T follicular helper cell (primary cell): ENCODE data around the gene PTGES.
"Not testable (repeated sequence)": the region's sequence is repeated elsewhere in the genome, so short reads cannot be mapped to it uniquely, and the experiment has no call there.

Source experiments
- DNase-seq: peaks from one replicate; pipeline ENCODE4 v3.0.0-alpha.2; 2020; ENCODE audit warnings: low read depth
- total RNA-seq, 2 experiments: gene quantifications; one replicate each; lab custom pipeline; 2026; lab: John Stamatoyannopoulos, UW

The PTGES gene, protein sequence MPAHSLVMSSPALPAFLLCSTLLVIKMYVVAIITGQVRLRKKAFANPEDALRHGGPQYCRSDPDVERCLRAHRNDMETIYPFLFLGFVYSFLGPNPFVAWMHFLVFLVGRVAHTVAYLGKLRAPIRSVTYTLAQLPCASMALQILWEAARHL
- 0 reads per million in 2 experiments for total RNA-seq

DNA sequence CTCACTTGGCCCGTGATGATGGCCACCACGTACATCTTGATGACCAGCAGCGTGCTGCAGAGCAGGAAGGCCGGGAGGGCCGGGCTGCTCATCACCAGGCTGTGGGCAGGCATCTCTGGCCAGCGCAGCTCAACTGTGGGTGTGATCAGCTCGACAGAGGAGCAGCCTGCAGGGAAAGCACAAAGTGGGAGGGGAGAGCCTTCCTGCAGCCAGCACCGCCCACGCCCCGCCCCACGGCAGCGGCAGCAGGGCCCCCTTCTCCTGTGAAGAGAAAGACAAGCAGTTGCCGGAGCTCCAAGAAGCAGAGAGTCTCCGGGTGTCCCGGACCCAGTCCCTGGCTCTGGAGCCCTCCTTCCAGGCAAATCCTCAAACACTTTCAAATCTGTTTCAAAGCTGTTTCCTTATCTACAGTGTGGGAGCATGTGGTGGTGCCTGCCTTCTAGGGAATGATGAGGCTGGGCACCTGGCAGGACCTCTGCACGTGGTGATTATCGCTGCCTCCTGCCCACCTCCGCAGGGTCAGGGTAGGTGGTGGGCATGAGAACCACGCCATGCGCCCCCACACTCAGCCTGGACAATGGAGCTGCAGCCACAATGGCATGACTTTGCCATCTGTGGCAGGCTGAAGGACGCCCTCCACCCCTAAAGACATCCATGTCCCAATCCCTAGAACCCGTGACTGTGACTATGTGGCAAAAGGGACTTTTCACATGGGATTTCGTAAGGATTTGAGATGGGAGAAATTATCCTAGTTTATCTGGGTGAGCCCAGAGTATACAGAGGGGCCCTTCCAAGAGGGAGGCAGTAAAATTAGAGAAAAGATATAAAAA is at the start of gene PTGES:
TSS of gene PTGES (minus strand) at position 143 of the 830 bp plus-strand sequence. CDS start at position 113, 30 bp downstream.
- peak; percentile 18 for DNase-seq

DNA sequence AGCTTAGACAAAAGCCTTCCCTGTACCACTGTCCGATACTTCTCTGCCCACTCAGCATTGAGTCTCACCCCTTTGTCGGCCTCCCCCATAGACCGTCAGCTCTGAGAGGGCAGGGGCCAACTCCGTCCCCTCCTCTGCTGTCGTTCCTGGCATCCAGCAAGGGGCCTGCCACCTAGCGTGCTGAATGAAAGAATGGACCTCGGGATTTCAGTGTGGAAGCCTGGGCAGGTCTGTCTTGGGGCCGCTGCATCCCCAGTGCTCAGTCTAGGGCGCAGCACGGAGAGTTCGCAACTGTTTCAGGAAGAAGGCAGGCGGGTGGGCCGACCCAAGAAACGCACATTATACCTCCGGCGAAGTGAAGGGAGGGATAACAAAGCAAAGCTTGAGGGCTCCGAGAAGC is 48.7 kb upstream of the PTGES start:
- DNase-seq: no peak

GRCh38 chr9:129798973-129799372 is 46.1 kb upstream of the PTGES start:
- DNase-seq: no peak

- DNase-seq: not testable (repeated sequence)
Measured at GRCh38 chr9:129796029-129796428, 43.2 kb upstream of the PTGES start.

GRCh38 chr9:129794549-129794948 is 41.7 kb upstream of the PTGES start:
- DNase-seq: no peak

DNA sequence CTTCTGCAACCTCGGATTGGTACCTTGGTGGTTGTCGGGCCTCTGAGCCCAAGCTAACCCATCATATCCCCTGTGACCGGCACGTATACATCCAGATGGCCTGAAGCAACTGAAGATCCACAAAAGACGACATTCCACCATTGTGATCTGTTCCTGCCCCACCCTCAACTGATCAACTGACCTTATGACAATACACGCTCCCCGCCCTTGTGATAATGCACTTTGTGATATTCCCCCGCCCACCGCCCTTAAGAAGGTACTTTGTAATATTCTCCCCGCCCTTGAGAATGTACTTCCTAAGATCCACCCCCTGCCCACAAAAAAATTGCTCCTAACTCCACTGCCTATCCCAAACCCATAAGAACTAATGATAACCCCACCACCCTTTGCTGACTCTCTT is 33.6 kb upstream of the PTGES start:
- no peak for DNase-seq

GRCh38 chr9:129785866-129786265 is 33.0 kb upstream of the PTGES start:
- DNase-seq: no peak

DNA sequence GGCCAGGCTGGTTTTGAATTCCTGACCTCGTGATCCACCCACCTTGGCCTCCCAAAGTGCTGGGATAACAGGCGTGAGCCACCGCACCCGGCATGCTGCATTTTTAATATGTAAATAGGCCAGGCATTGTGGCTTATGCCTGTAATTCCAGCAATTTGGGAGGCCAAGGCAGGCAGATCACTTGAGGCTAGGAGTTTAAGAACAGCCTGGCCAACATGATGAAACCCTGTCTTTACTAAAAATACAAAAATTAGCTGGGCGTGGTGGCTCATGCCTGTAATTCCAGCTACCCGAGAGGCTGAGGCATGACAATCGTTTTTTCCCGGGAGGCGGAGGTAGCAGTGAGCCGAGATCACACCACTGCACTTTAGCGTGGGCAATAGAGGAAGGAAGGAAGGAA is 32.1 kb upstream of the PTGES start:
- not testable (repeated sequence) for DNase-seq

DNA sequence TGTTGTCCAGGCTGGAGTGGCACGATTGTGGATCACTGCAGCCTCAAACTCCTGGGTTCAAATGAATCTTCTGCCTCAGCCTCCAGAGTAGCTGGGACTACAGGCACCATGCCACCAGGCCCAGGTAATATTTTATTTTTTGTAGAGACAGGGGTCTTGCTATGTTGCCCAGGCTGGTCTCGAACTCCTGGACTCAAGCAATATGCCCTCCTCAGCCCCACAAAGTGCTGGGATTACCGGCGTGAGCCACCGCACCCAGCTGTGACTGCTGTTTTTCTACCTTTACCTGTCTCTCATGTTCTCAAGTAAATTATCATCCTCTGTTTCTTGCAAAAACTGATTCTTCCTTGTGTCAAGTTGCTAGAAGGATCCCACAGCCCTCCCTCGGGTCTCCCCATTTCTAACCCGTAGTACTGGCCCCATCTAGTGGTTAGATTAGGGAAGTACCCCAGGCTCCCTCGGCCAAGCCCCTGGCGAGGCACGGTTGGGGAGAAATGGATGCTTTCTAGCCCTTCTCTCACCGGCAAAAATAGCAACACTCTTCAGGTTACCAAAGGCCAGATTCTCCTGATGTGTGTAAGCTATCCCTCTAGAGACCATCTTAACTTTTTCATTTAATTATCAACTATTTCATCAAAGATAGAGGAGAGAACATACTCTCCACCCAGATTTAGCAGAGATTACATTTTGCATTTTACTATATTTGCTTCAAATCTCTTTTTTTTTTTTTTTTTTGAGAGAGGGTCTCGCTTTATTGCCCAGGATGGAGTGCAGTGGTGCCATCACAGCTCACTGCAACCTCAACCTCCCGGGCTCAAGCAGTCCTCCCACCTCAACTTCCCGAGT is 30.9 kb upstream of the PTGES start:
- peak; percentile 55 for DNase-seq

DNA sequence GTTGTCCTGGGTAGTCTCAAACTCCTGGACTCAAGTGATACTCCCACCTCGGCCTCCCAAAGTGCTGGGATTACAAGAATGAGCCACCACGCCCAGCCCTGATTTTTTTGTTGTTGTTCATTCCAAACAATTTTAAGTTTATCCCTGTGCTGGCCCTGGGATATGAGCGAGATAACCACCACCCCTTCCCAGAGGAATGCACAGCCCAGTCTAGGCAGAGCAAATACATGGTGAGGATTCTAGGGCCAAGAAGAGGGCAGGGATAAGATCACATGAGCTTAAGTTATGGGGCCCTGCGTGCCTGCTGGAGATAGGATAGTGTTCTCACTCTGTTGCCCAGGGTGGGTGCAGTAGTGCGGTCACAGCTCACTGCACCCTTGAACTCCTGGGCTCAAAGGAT is 29.1 kb upstream of the PTGES start:
- no peak for DNase-seq

GRCh38 chr9:129781131-129781530 is 28.3 kb upstream of the PTGES start:
- DNase-seq: no peak

- DNase-seq: no peak
Measured at GRCh38 chr9:129779560-129780190, 26.8 kb upstream of the PTGES start.

- DNase-seq: no peak
Measured at GRCh38 chr9:129778469-129778868, 25.6 kb upstream of the PTGES start.

GRCh38 chr9:129777769-129778130 is 24.9 kb upstream of the PTGES start:
- no peak for DNase-seq

- DNase-seq: no peak
Measured at GRCh38 chr9:129776938-129777768, 24.3 kb upstream of the PTGES start.

GRCh38 chr9:129776566-129776937 is 23.7 kb upstream of the PTGES start:
- no peak for DNase-seq

DNA sequence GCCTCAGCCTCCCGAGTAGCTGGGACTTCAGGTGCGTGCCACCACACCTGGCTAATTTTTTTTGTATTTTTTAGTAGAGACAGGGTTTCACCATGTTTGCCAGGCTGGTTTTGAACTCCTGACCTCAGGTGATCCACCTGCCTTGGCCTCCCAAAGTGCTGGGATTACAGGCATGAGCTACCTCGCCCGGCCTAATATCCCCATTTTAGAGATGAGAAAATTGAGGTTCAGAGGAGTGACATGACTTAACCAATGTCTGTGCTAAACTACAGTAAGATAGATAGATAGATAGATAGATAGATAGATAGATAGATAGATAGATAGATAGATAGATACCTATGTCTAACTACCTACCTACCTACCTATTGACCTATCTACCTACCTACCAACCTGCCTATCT is 23.3 kb upstream of the PTGES start:
- not testable (repeated sequence) for DNase-seq

DNA sequence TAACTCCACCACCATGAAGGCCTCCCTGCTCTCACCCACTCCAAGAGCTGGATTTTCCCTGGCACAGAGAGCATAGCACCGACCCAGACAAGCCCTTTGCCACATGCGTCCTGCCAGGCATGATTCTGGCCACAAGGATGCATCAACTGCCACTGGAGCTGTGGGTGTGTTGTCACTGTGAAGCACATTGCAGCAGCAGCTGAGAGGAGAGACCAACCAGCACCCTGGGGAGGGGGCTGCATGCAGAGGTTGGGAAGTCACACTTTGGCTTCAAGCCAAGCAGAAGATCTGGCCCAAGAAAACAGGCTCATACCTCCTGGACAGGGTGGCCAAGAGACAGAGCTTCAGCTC is 22.6 kb upstream of the PTGES start:
- no peak for DNase-seq

DNA sequence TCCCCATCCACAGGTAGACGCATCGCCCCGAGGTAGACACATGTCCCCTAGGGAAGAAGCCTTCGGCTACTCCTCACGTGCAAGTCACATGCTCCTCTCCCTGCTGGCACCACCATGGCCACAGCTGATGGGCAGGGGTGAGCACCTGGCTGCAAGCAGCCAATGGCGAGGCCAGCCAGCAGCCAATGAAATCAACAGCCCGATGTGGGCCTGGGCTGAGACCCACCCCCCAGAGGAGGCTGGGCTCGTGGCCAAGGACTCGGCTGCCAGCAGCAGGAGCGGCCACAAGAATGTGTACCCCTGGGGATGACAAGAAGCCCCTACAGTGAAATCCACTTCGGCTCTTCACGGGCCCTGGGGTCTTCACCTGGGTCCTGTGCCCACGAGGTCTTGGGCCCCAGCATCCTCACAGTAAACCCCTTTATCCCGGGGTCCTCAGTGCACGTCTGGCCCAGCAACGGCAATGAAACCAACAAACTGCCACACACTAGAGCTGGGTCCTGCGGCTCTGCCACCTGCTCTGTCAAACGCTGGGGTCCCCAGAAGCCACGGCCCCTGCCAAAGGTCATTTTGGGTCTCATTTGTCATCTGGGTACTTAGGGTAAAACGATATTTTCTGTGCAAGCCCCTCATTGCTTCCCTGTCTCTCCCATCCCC is 22.1 kb upstream of the PTGES start:
- no peak for DNase-seq

- no peak for DNase-seq
Measured at GRCh38 chr9:129773262-129774048, 20.6 kb upstream of the PTGES start.
